VCaP (cell line): ENCODE data around the gene PBXIP1.
A peak's percentile ranks its signal among the peaks of the same experiment; 100 is the strongest.
"Not testable (repeated sequence)": the region's sequence is repeated elsewhere in the genome, so short reads cannot be mapped to it uniquely, and the experiment has no call there.

Experiments used
- H3K27ac ChIP-seq: fragments of 450-650 bp; 2 replicates; pipeline ENCODE4 v1.5.1; 2017
- CTCF ChIP-seq: fragments of 450-650 bp; conservative IDR thresholded peaks from 2 replicates; pipeline ENCODE4 v1.5.1; 2017; ENCODE audit warnings: mild to moderate bottlenecking, moderate library complexity

Gene PBXIP1

DNA sequence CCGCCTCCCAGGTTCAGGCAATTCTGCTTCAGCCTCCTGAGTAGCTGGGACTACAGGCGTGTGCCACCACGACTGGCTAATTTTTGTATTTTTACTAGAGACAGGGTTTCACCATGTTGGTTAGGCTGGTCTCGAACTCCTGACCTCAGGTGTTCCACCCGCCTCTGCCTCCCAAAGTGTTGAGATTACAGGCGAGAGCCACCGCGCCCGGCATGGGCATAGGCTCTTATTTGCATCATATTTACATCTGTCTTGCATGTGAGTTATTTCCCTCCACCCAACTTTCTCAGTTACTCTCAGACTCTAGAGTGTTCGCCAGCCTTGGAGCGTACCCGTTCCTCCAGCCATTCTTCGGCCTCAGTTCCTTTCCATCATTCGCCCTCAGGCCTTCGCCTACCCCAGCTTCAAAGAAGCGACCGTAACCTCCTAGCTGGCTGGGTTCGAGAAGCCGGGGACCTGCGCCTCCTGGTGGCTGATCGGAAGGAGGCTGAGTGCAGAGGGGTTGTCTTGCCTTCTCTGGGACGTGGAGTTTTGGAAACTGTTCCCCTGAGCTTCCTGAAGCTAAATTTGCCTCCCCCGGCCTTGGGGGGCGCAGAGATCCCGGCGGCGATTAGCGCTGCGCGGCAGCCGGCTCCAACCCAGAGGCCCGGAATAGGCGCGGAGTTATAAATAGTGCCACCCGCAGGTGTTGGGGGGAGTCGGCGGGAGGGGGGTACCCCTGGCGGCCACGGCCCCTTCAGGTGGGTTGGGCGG, 43.1 kb upstream of the PBXIP1 start:
- TF ChIP-seq CTCF: peak; percentile 92
- H3K27ac ChIP-seq: peak overlapping the region; percentile 100; the same call in 1 of the 2 replicates

DNA sequence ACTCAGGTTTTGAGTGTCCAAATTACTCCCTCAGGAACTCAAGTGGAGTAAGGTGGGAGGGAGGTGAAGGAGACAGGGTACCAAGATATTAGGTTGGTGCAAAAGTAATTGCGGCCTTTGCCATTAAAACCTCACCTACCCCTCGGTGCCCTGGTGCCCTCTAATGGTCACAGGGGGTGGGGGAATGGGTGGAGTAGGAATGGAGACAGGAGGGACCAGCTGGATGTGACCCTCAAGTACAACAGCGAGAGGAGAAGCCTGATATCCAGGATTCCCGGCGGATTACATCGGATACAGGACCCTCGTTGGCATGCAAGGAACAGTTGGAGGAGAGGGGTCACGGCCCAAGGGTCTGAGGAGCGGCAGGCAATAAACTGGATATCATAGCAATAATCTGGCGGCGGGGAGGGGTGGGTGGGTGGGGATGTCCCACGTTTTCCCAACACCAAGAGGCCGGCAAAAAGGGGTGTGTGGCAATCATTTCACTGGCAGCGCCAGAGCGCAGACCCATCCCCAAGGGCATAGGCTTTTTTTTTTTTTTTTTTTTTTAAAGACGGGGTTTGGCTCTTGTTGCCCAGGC, 42.4 kb upstream of the PBXIP1 start:
- peak; percentile 49 for TF ChIP-seq CTCF
- no peak overlapping the region for H3K27ac ChIP-seq

GRCh38 chr1:154996966-154997701, 41.2 kb upstream of the PBXIP1 start:
- no peak for TF ChIP-seq CTCF
- H3K27ac ChIP-seq: peak overlapping the region; percentile 0; the same call in 1 of the 2 replicates

GRCh38 chr1:154995301-154995983, 39.5 kb upstream of the PBXIP1 start:
- peak; percentile 96 for TF ChIP-seq CTCF
- H3K27ac ChIP-seq: not testable (repeated sequence)

- no peak overlapping the region for H3K27ac ChIP-seq
- TF ChIP-seq CTCF: no peak
Observed at GRCh38 chr1:154994591-154994990, 38.7 kb upstream of the PBXIP1 start.

- no peak for TF ChIP-seq CTCF
- H3K27ac ChIP-seq: no peak overlapping the region
Observed at GRCh38 chr1:154994269-154994587, 38.3 kb upstream of the PBXIP1 start.

GRCh38 chr1:154993572-154994268, 37.8 kb upstream of the PBXIP1 start, which contains the start of gene LENEP:
LENEP (plus strand) TSS chr1:154993586; CDS start chr1:154993608, 22 bp downstream.
- H3K27ac ChIP-seq: no peak within 1 kb of the TSS
- no peak for TF ChIP-seq CTCF
